B cell (primary cell): ENCODE measurements around the gene HIC1. TPM values are rescaled to one million over a fixed set of nuclear protein-coding genes. Genes with fewer than 3 reads are reported as not detected.
A peak's percentile ranks its signal among the peaks of the same experiment; 100 is the strongest.

ENCODE experiments used
- ATAC-seq: fragments of 200-7000 bp; cut with Tn5 transposase; one replicate; pipeline ENCODE4 v1.10.0; 2021; ENCODE audit warnings: low read depth, mild to moderate bottlenecking, moderate number of reproducible peaks, moderate library complexity
- CTCF ChIA-PET: fragments of 350-600 bp; sonication (Branson Sonifier 250); formaldehyde crosslinking; loops from one replicate; lab custom pipeline; 2021; ENCODE audit warnings: antibody characterized with exemption, inconsistent platforms; lab: Charles Lee
- POLR2A ChIA-PET: fragments of 350-600 bp; sonication (Branson Sonifier 250); formaldehyde crosslinking; loops from one replicate; lab custom pipeline; 2021; ENCODE audit warnings: antibody characterized with exemption; lab: Charles Lee
- DNase-seq: peaks from one replicate; pipeline ENCODE4 v3.0.0; 2013
- H2AFZ ChIP-seq: 2 replicates; pipeline ENCODE4 v1.6.1; 2012; ENCODE audit warnings: mild to moderate bottlenecking, low read depth, low read length; ENCODE audit not compliant: insufficient read depth, poor library complexity, severe bottlenecking
- H3K27ac ChIP-seq, 2 donors: 1 replicate in 1 of 2; 2 replicates in 1 of 2; pipeline ENCODE4 v1.5.1; 2012 to 2013; ENCODE audit warnings: low read length in 2 of 2, mild to moderate bottlenecking in 2 of 2, moderate library complexity in 1 of 2
- H3K27me3 ChIP-seq, 4 experiments: fragments of 200-600 bp in 1 of 4; sonication (generic) in 1 of 4; replicated peaks in 1 of 4; 1 replicate in 2 of 4; 2 replicates in 2 of 4; pipeline versions ENCODE4 v1.6.1 to v1.7.0; 2013 to 2016; ENCODE audit warnings: low read length in 3 of 4, mild to moderate bottlenecking in 2 of 4, mixed read lengths in 1 of 4, moderate library complexity in 1 of 4; ENCODE audit not compliant: insufficient read depth in 4 of 4, control insufficient read depth in 3 of 4; ENCODE audit errors: control extremely low read depth in 1 of 4
- H3K36me3 ChIP-seq, 2 experiments: replicated peaks in 1 of 2; 1 replicate in 1 of 2; 2 replicates in 1 of 2; pipeline versions ENCODE4 v1.6.1 to v1.7.1; 2013; ENCODE audit warnings: low read length in 1 of 2; ENCODE audit not compliant: insufficient read depth in 2 of 2, control insufficient read depth in 1 of 2; ENCODE audit errors: control extremely low read depth in 1 of 2, extremely low read depth in 1 of 2
- H3K4me1 ChIP-seq, 2 donors: fragments of 200-600 bp in 1 of 2; sonication (generic) in 1 of 2; 1 replicate in 1 of 2; 2 replicates in 1 of 2; pipeline versions ENCODE4 v1.5.1 to v1.6.1; 2013 to 2017; ENCODE audit warnings: low read length in 2 of 2; ENCODE audit not compliant: control insufficient read depth in 2 of 2, insufficient read depth in 2 of 2
- H3K4me2 ChIP-seq: replicated peaks from 2 replicates; pipeline ENCODE3; 2012; ENCODE audit warnings: mild to moderate bottlenecking, low read depth, low read length; ENCODE audit not compliant: poor library complexity, severe bottlenecking
- H3K4me3 ChIP-seq, 5 experiments: fragments of 200-600 bp in 1 of 5; sonication (generic) in 1 of 5; 1 replicate in 3 of 5; 2 replicates in 2 of 5; pipeline versions ENCODE4 v1.5.1 to v1.7.0; 2011 to 2016; ENCODE audit warnings: low read length in 4 of 5, mild to moderate bottlenecking in 4 of 5, low read depth in 2 of 5, control low read depth in 1 of 5, moderate library complexity in 1 of 5; ENCODE audit not compliant: insufficient read depth in 1 of 5; ENCODE audit errors: control extremely low read depth in 1 of 5, extremely low read depth in 1 of 5
- H3K79me2 ChIP-seq: fragments of 200-600 bp; sonication (generic); one replicate; pipeline ENCODE4 v1.6.0; 2016; ENCODE audit warnings: low read length; ENCODE audit not compliant: control insufficient read depth, insufficient read depth
- H3K9ac ChIP-seq: fragments of 200-600 bp; sonication (generic); 2 replicates; pipeline ENCODE4 v1.6.1; 2017; ENCODE audit warnings: mild to moderate bottlenecking, low read length, moderate library complexity
- H3K9me3 ChIP-seq, 3 donors: one replicate each; pipeline versions ENCODE4 v1.6.1 to v1.7.1; 2013; ENCODE audit warnings: low read length in 2 of 3; ENCODE audit not compliant: control insufficient read depth in 2 of 3, insufficient read depth in 1 of 3; ENCODE audit errors: control extremely low read depth in 1 of 3
- H4K20me1 ChIP-seq: 2 replicates; pipeline ENCODE4 v1.6.0; 2012; ENCODE audit warnings: mild to moderate bottlenecking, low read length; ENCODE audit not compliant: insufficient read depth, control insufficient read depth, poor library complexity, severe bottlenecking
- H3K27ac Mint-ChIP-seq: one replicate; pipeline ENCODE4 v1.8.0; 2021; ENCODE audit warnings: mixed read lengths
- H3K27me3 Mint-ChIP-seq: one replicate; pipeline ENCODE4 v1.8.0; 2021; ENCODE audit warnings: mixed read lengths
- H3K4me1 Mint-ChIP-seq: one replicate; pipeline ENCODE4 v1.8.0; 2021; ENCODE audit warnings: mixed read lengths
- H3K4me3 Mint-ChIP-seq: one replicate; pipeline ENCODE4 v1.8.0; 2021; ENCODE audit warnings: mixed read lengths
- H3K9me3 Mint-ChIP-seq: one replicate; pipeline ENCODE4 v1.8.0; 2022; ENCODE audit warnings: mixed read lengths; ENCODE audit not compliant: insufficient read depth
- CTCF ChIP-seq: fragments of 200-600 bp; IDR thresholded peaks from one replicate; pipeline ENCODE4 v1.8.0; 2022; ENCODE audit warnings: antibody characterized with exemption, mild to moderate bottlenecking
- EZH2 ChIP-seq: IDR thresholded peaks from 2 replicates; pipeline ENCODE4 v1.6.1; 2012; ENCODE audit warnings: borderline replicate concordance, low read depth, mild to moderate bottlenecking, moderate library complexity, low read length; ENCODE audit not compliant: insufficient read depth, poor library complexity, severe bottlenecking
- WGBS: methylation state at CpG from one replicate; pipeline ENCODE4 v1.1.5; 2013; ENCODE audit warnings: missing lambda C conversion rate; ENCODE audit not compliant: insufficient coverage; 5-methylcytosine and 5-hydroxymethylcytosine counted together
- intact Hi-C: fragments of 100-400 bp; cut with micrococcal nuclease; formaldehyde crosslinking; loops from one replicate; pipeline ENCODE4 v1.10.0; 2022
- polyA plus RNA-seq: library from polyadenylated mRNA; depleted of rRNA; stranded (reverse); fragments of >200 nt; gene quantifications from 2 replicates; pipeline ENCODE4 v1.2.3, GENCODE V29; 2012
- total RNA-seq, 2 donors: library from RNA; stranded (reverse); fragments of 120-200 nt in 1 of 2; gene quantifications; 1 replicate in 1 of 2; 2 replicates in 1 of 2; pipeline versions ENCODE4 v1.2.3 to v1.2.4, GENCODE V29; 2013 to 2022

The HIC1 gene
- total and polyA plus RNA-seq, 2 donors (not counting 1 experiment from before 2014, with no cell fraction given) = 0.46 to 1.9 TPM

DNA sequence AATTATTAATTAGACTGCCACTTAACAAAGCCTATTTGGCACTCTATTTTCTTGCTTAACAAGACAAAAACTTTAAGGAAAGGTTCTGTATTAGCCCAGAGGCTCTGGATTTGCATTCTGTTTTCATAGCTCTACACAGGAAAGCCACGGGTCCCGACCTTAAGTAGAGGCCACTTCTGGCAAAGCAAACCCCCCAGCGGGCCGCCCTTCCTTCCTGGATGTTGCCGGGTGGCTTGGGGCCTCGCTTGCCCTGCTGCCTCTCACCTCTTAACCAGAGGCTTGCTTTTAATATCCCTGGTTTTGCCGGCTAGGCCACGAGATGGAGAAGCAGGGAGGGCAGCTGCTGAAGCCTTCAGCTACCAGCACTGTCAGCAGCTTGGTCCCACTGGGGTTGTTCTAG, 34.2 kb upstream of the HIC1 start:
- H3K4me1 Mint-ChIP-seq = peaks cover 19% of the 10 kb centered on the region
- ATAC-seq = no peak
- H3K9me3 Mint-ChIP-seq = no peaks in the 10 kb centered on the region
- Histone ChIP-seq H3K4me1 (peaks cover 29 to 35% of the 10 kb centered on the region in 2 donors), H4K20me1 (peaks cover 7% of the 10 kb centered on the region), H3K27ac (no peak overlapping the region), H3K79me2 (no peaks in the 10 kb centered on the region), H3K9ac (no peak overlapping the region), H3K27me3 (peaks cover 0 to 44% (median 15%) of the 10 kb centered on the region in 4 experiments), H3K4me3 (no peak overlapping the region), H3K9me3 (peaks cover 0 to 6% (median 0%) of the 10 kb centered on the region in 3 donors), H2AFZ (no peak overlapping the region), H3K4me2 (no peak overlapping the region), H3K36me3 (no peaks in the 10 kb centered on the region)
- H3K4me3 Mint-ChIP-seq = no peak overlapping the region
- peaks cover 48% of the 10 kb centered on the region for H3K27me3 Mint-ChIP-seq
- POLR2A ChIA-PET = no interaction called here
- CTCF ChIA-PET = interaction anchor here (1.5 kb wide), 1 partner anchor 224 kb away, joined by 7 read pairs; no protein-coding TSS in a partner anchor
- no peak for TF ChIP-seq EZH2
- TF ChIP-seq CTCF = no peak
- 4% methylated on average over 8 of the region's 8 CpGs for WGBS
- H3K27ac Mint-ChIP-seq = no peak overlapping the region
- no peak for DNase-seq
- intact Hi-C loops = no loop called here

DNA sequence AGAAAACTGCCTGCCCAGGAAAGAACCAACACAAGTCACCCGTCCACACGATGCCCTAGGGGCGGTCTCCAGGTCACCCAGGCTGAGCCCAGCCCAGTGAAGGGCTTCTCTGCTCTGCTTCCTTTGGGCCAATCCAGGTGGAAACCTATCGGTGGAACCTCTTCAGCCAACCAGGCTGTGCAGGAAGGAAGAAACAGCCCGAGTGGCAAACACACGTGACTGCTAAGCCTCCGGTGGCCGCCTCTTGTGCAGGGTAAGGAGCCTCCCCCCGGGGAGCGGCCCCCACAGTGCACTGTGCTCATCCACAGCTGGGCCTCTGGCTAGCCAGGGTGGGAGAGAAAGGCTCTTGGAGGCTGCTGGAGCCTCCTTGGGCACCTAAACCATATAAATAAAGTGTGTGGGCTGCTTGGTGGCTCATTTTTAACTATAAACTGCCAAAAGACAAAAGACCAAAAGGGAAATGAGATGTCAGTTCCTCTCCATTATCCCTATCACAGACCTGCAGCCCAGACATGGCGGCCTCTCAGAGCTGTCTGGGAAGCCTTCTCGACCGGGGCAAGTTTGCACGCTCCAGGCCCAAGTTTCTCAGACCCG, 32.2 kb upstream of the HIC1 start:
- Mint-ChIP-seq H3K9me3 (no peaks in the 10 kb centered on the region), H3K4me1 (peaks cover 24% of the 10 kb centered on the region), H3K27me3 (peaks cover 55% of the 10 kb centered on the region), H3K4me3 (peak overlapping the region; percentile 52), H3K27ac (no peak overlapping the region)
- Histone ChIP-seq H3K4me2 (peak overlapping the region; percentile 96), H3K9me3 (peaks cover 0 to 10% (median 0%) of the 10 kb centered on the region in 3 donors), H2AFZ (no peak overlapping the region), H3K4me1 (peaks cover 35 to 36% of the 10 kb centered on the region in 2 donors), H3K4me3 (no peak overlapping the region), H3K36me3 (no peaks in the 10 kb centered on the region), H3K79me2 (no peaks in the 10 kb centered on the region), H3K27ac (no peak overlapping the region), H4K20me1 (peaks cover 7% of the 10 kb centered on the region), H3K27me3 (peaks cover 0 to 57% (median 22%) of the 10 kb centered on the region in 4 experiments), H3K9ac (no peak overlapping the region)
- DNase-seq (peak; percentile 31), ATAC-seq (no peak)
- 28% methylated on average over 13 of the region's 15 CpGs for WGBS
- TF ChIP-seq CTCF (no peak), EZH2 (no peak)
- CTCF ChIA-PET = no interaction called here
- intact Hi-C loops = no loop called here
- POLR2A ChIA-PET = no interaction called here
